CD14-positive monocyte (primary cell): Measurements from ENCODE around the gene PDE4B. TPM values are rescaled to one million over a fixed set of nuclear protein-coding genes. Genes with fewer than 3 reads are reported as not detected.
A peak's percentile ranks its signal among the peaks of the same experiment; 100 is the strongest.

ENCODE experiments used
- DNase-seq, 3 donors: peaks; one replicate each; pipeline ENCODE4 v3.0.0-alpha.2; 2011 to 2022
- H2AFZ ChIP-seq: 2 replicates; pipeline ENCODE4 v1.6.0; 2012; ENCODE audit warnings: mild to moderate bottlenecking, low read depth, low read length, inconsistent platforms; ENCODE audit not compliant: insufficient read depth, poor library complexity, severe bottlenecking
- H3K27ac ChIP-seq, 2 donors: 1 replicate in 1 of 2; 2 replicates in 1 of 2; pipeline ENCODE4 v1.5.1; 2012 to 2013; ENCODE audit warnings: low read length in 2 of 2, control low read depth in 1 of 2, inconsistent platforms in 1 of 2, low read depth in 1 of 2, mild to moderate bottlenecking in 1 of 2
- H3K27me3 ChIP-seq, 2 donors: one replicate each; pipeline versions ENCODE4 v1.6.0 to v1.6.1; 2011 to 2013; ENCODE audit warnings: low read length in 2 of 2; ENCODE audit not compliant: control insufficient read depth in 2 of 2, insufficient read depth in 2 of 2
- H3K36me3 ChIP-seq, 2 donors: replicated peaks in 1 of 2; 1 replicate in 1 of 2; 2 replicates in 1 of 2; pipeline versions ENCODE4 v1.5.1 to v1.6.1; 2012 to 2013; ENCODE audit warnings: low read length in 2 of 2, control low read depth in 1 of 2, inconsistent platforms in 1 of 2, mild to moderate bottlenecking in 1 of 2; ENCODE audit not compliant: insufficient read depth in 2 of 2, control insufficient read depth in 1 of 2
- H3K4me1 ChIP-seq, 2 donors: 1 replicate in 1 of 2; 2 replicates in 1 of 2; pipeline versions ENCODE4 v1.5.1 to v1.6.1; 2012 to 2013; ENCODE audit warnings: low read length in 2 of 2, control low read depth in 1 of 2, inconsistent platforms in 1 of 2, mild to moderate bottlenecking in 1 of 2, moderate library complexity in 1 of 2; ENCODE audit not compliant: insufficient read depth in 2 of 2, control insufficient read depth in 1 of 2
- H3K4me2 ChIP-seq: replicated peaks from 2 replicates; pipeline ENCODE3; 2012; ENCODE audit warnings: low read length, moderate library complexity, mild to moderate bottlenecking; ENCODE audit not compliant: poor library complexity, severe bottlenecking; ENCODE audit errors: extremely low read depth
- H3K4me3 ChIP-seq, 3 experiments: fragments of 200-600 bp in 1 of 3; sonication (generic) in 1 of 3; replicated peaks in 1 of 3; 1 replicate in 2 of 3; 2 replicates in 1 of 3; pipeline ENCODE4 v1.5.1; 2011 to 2013; ENCODE audit warnings: low read length in 3 of 3, mild to moderate bottlenecking in 3 of 3, control low read depth in 2 of 3, low read depth in 2 of 3, inconsistent platforms in 1 of 3, moderate library complexity in 1 of 3
- H3K79me2 ChIP-seq: 2 replicates; pipeline ENCODE4 v1.6.0; 2012; ENCODE audit warnings: mild to moderate bottlenecking, control low read depth, inconsistent platforms, low read length, moderate library complexity; ENCODE audit not compliant: insufficient read depth
- H3K9ac ChIP-seq: 2 replicates; pipeline ENCODE4 v1.6.0; 2017; ENCODE audit warnings: low read length, mild to moderate bottlenecking; ENCODE audit not compliant: insufficient read depth, poor library complexity, severe bottlenecking
- H3K9me3 ChIP-seq, 2 donors: replicated peaks in 1 of 2; 1 replicate in 1 of 2; 2 replicates in 1 of 2; pipeline versions ENCODE4 v1.5.1 to v1.6.1; 2012 to 2013; ENCODE audit warnings: low read length in 2 of 2, control low read depth in 1 of 2; ENCODE audit not compliant: control insufficient read depth in 1 of 2, insufficient read depth in 1 of 2
- H4K20me1 ChIP-seq: 2 replicates; pipeline ENCODE4 v1.6.0; 2012; ENCODE audit warnings: mild to moderate bottlenecking, low read length, control low read depth, moderate library complexity; ENCODE audit not compliant: insufficient read depth
- H3K27ac Mint-ChIP-seq, 7 donors: one replicate each; pipeline ENCODE4 v1.8.0; 2020; ENCODE audit warnings: mild to moderate bottlenecking in 7 of 7, mixed read lengths in 7 of 7, moderate library complexity in 6 of 7, inconsistent platforms in 2 of 7
- H3K27me3 Mint-ChIP-seq, 3 donors: one replicate each; pipeline ENCODE4 v1.8.0; 2021 to 2022; ENCODE audit warnings: low read depth in 3 of 3, mild to moderate bottlenecking in 3 of 3, mixed read lengths in 3 of 3, moderate library complexity in 3 of 3, inconsistent platforms in 1 of 3
- H3K36me3 Mint-ChIP-seq, 2 donors: one replicate each; pipeline ENCODE4 v1.8.0; 2020; ENCODE audit warnings: mixed read lengths in 2 of 2, inconsistent platforms in 1 of 2, mild to moderate bottlenecking in 1 of 2
- H3K4me1 Mint-ChIP-seq: one replicate; pipeline ENCODE4 v1.8.0; 2020; ENCODE audit warnings: mild to moderate bottlenecking, mixed read lengths
- H3K4me3 Mint-ChIP-seq, 2 donors: one replicate each; pipeline ENCODE4 v1.8.0; 2020; ENCODE audit warnings: mild to moderate bottlenecking in 2 of 2, mixed read lengths in 2 of 2, moderate library complexity in 1 of 2
- H3K9me3 Mint-ChIP-seq, 7 donors: one replicate each; pipeline ENCODE4 v1.8.0; 2020 to 2022; ENCODE audit warnings: mixed read lengths in 7 of 7, mild to moderate bottlenecking in 6 of 7, moderate library complexity in 6 of 7, inconsistent platforms in 2 of 7
- CTCF ChIP-seq: fragments of 200-600 bp; IDR thresholded peaks from one replicate; pipeline ENCODE4 v1.8.0; 2022; ENCODE audit warnings: antibody characterized with exemption, mild to moderate bottlenecking
- WGBS: methylation state at CpG from one replicate; pipeline ENCODE4 v1.1.5; 2013; ENCODE audit warnings: missing lambda C conversion rate; ENCODE audit not compliant: insufficient coverage; 5-methylcytosine and 5-hydroxymethylcytosine counted together
- intact Hi-C, 2 donors: fragments of 100-400 bp; cut with micrococcal nuclease; formaldehyde crosslinking; loops; one replicate each; pipeline versions ENCODE4 v1.15.0 to v1.15.1; 2023
- polyA plus RNA-seq, 3 donors: library from polyadenylated mRNA; depleted of rRNA in 1 of 3; unstranded in 2 of 3; stranded (reverse) in 1 of 3; fragments of 300-500 nt in 2 of 3; fragments of >200 nt in 1 of 3; fragmentation: Illumina TruSeq in 2 of 3; gene quantifications; 1 replicate in 2 of 3; 2 replicates in 1 of 3; pipeline ENCODE4 v1.2.3, GENCODE V29; 2012 to 2021

PDE4B gene
- polyA plus RNA-seq, 3 donors: 17.2 to 52.8 (median 25.2) TPM

GRCh38 chr1:66334318-66334717, 541.6 kb downstream of the PDE4B start:
- Mint-ChIP-seq H3K4me1 (peaks cover 56% of the 10 kb centered on the region), H3K4me3 (peak overlapping the region; percentile 97 to 98), H3K9me3 (peaks cover 0 to 2% (median 0%) of the 10 kb centered on the region in 7 donors), H3K36me3 (peaks cover 13 to 14% of the 10 kb centered on the region in 2 donors), H3K27me3 (no peaks in the 10 kb centered on the region), H3K27ac (peak overlapping the region; percentile 93 to 100 (median 98))
- Histone ChIP-seq H2AFZ (no peak overlapping the region), H3K27ac (peak overlapping the region in 1 of 2 donors; percentile 86), H3K27me3 (no peaks in the 10 kb centered on the region), H3K4me1 (peaks cover 67 to 85% of the 10 kb centered on the region in 2 donors), H3K9me3 (no peaks in the 10 kb centered on the region), H3K36me3 (no peaks in the 10 kb centered on the region), H3K4me3 (peak overlapping the region; percentile 80 to 99 (median 99)), H3K79me2 (peaks cover 63% of the 10 kb centered on the region), H3K4me2 (peak overlapping the region; percentile 81), H4K20me1 (peaks cover 13% of the 10 kb centered on the region), H3K9ac (peak overlapping the region; percentile 68)
- no peak for TF ChIP-seq CTCF
- DNase-seq: no peak
- no CpG with 5 or more reads among the region's 2 CpGs for WGBS
- intact Hi-C loops: loop anchor here (5.0 to 10.0 kb wide), 4 partner anchors 37 to 1353 kb away; partner anchors contain the start of gene GADD45A (in 1 of the 2)

GRCh38 chr1:66335125-66335524, 542.4 kb downstream of the PDE4B start:
- 100% methylated on average over 1 of the region's 2 CpGs for WGBS
- Histone ChIP-seq H3K27me3 (no peaks in the 10 kb centered on the region), H2AFZ (no peak overlapping the region), H3K9ac (peak overlapping the region; percentile 54), H3K36me3 (no peaks in the 10 kb centered on the region), H4K20me1 (peaks cover 17% of the 10 kb centered on the region), H3K9me3 (no peaks in the 10 kb centered on the region), H3K4me3 (peak overlapping the region in 2 of 3 experiments; percentile 99), H3K4me1 (peaks cover 61 to 88% of the 10 kb centered on the region in 2 donors), H3K79me2 (peaks cover 71% of the 10 kb centered on the region), H3K4me2 (peak overlapping the region; percentile 81), H3K27ac (peak overlapping the region; percentile 75 to 99)
- Mint-ChIP-seq H3K27me3 (no peaks in the 10 kb centered on the region), H3K9me3 (peaks cover 0 to 2% (median 0%) of the 10 kb centered on the region in 7 donors), H3K27ac (peak overlapping the region; percentile 96 to 100 (median 99)), H3K4me1 (peaks cover 57% of the 10 kb centered on the region), H3K4me3 (peak overlapping the region; percentile 63 to 97), H3K36me3 (peaks cover 13 to 14% of the 10 kb centered on the region in 2 donors)
- DNase-seq: peak in 1 of 3 donors; percentile 20
- intact Hi-C loops: loop anchor here (5.0 to 10.0 kb wide), 4 partner anchors 37 to 102 kb away; no protein-coding TSS in a partner anchor
- no peak for TF ChIP-seq CTCF
